GM12878 (cell line): ENCODE data around the gene DNMBP. TPM values are rescaled to one million over a fixed set of nuclear protein-coding genes. Genes with fewer than 3 reads are reported as not detected.

Experiments used
- ATAC-seq: fragments of 200-7000 bp; cut with Tn5 transposase; 3 replicates; pipeline ENCODE4 v1.9.1; 2020; ENCODE audit warnings: mild to moderate bottlenecking, moderate library complexity
- BruUV-seq: library from RNA; stranded (reverse); fragments of 400-500 nt; replicated peaks from 2 replicates; lab custom pipeline; 2021; lab: Mats Ljungman, UMichigan
- CTCF ChIA-PET: fragments of 300-600 bp; sonication (Branson Sonifier 250); formaldehyde crosslinking; extraction: SDS; loops from one replicate; lab custom pipeline; 2021; ENCODE audit warnings: inconsistent platforms; lab: Yijun Ruan, JAX
- POLR2A ChIA-PET: fragments of 350-600 bp; formaldehyde crosslinking; extraction: SDS; loops from one replicate; lab custom pipeline; 2021; ENCODE audit warnings: inconsistent platforms; lab: Charles Lee
- RAD21 ChIA-PET: fragments of 300-600 bp; sonication (Branson Sonifier 250); formaldehyde crosslinking; loops from one replicate; lab custom pipeline; 2023; ENCODE audit warnings: antibody characterized with exemption; ENCODE audit not compliant: unreplicated experiment; lab: Charles Lee
- SMC1A ChIA-PET: fragments of 300-600 bp; sonication (Branson Sonifier 250); formaldehyde crosslinking; loops from one replicate; lab custom pipeline; 2023; ENCODE audit not compliant: unreplicated experiment, uncharacterized antibody; lab: Charles Lee
- DNase-seq: peaks from one replicate; pipeline ENCODE4 v3.0.0-alpha.2; 2011; ENCODE audit warnings: low read depth, low spot score
- FAIRE-seq: peaks from 3 replicates; lab custom pipeline; 2011; peaks lifted over from hg19 to GRCh38; lab: Jason Lieb, UNC
- H2AFZ ChIP-seq: 2 replicates; pipeline ENCODE4 v1.6.0; 2011; ENCODE audit warnings: low read depth, low read length, control low read depth; ENCODE audit not compliant: control insufficient read depth
- H3K27ac ChIP-seq: 2 replicates; pipeline ENCODE4 v1.5.1; 2011; ENCODE audit warnings: control low read depth; ENCODE audit not compliant: control insufficient read depth, insufficient read depth
- H3K27me3 ChIP-seq, 2 experiments: replicated peaks in 1 of 2; 2 replicates each; pipeline versions ENCODE4 v1.6.0 to v1.6.1; 2011; ENCODE audit warnings: low read length in 1 of 2; ENCODE audit not compliant: control insufficient read depth in 2 of 2, insufficient read depth in 2 of 2
- H3K36me3 ChIP-seq, 2 experiments: 2 replicates each; pipeline ENCODE4 v1.5.1; 2011; ENCODE audit warnings: low read length in 1 of 2; ENCODE audit not compliant: control insufficient read depth in 2 of 2, insufficient read depth in 2 of 2
- H3K4me1 ChIP-seq: 2 replicates; pipeline ENCODE4 v1.6.1; 2011; ENCODE audit warnings: mild to moderate bottlenecking, low read length, moderate library complexity, mixed read lengths; ENCODE audit not compliant: control insufficient read depth, insufficient read depth
- H3K4me2 ChIP-seq: 2 replicates; pipeline ENCODE4 v1.6.0; 2011; ENCODE audit warnings: control low read depth; ENCODE audit not compliant: control insufficient read depth, insufficient read depth
- H3K4me3 ChIP-seq: fragments of 200-600 bp; sonication (generic); 2 replicates; pipeline ENCODE4 v1.5.1; 2016
- H3K79me2 ChIP-seq: 2 replicates; pipeline ENCODE4 v1.6.0; 2011; ENCODE audit warnings: low read length; ENCODE audit not compliant: control insufficient read depth, insufficient read depth
- H3K9ac ChIP-seq: 2 replicates; pipeline ENCODE4 v1.8.0; 2011; ENCODE audit warnings: low read length, control low read depth, mixed read lengths; ENCODE audit not compliant: control insufficient read depth, insufficient read depth
- H3K9me3 ChIP-seq: replicated peaks from 3 replicates; pipeline ENCODE4 v1.5.1; 2011; ENCODE audit warnings: mild to moderate bottlenecking, low read length; ENCODE audit not compliant: control insufficient read depth, insufficient read depth
- H4K20me1 ChIP-seq: 2 replicates; pipeline ENCODE4 v1.6.0; 2011; ENCODE audit not compliant: control insufficient read depth, insufficient read depth
- EGR1 ChIP-seq, 2 experiments: IDR thresholded peaks; 1 replicate in 1 of 2; 2 replicates in 1 of 2; pipeline ENCODE4 v1.6.1; 2011 to 2012; ENCODE audit warnings: low read depth in 2 of 2, low read length in 2 of 2, borderline replicate concordance in 1 of 2, mild to moderate bottlenecking in 1 of 2, moderate library complexity in 1 of 2
- HCFC1 ChIP-seq: fragments of 150-350 bp; IDR thresholded peaks from 2 replicates; pipeline ENCODE4 v1.6.1; 2014; ENCODE audit warnings: low read length
- MYB ChIP-seq: fragments of 150-350 bp; IDR thresholded peaks from 2 replicates; pipeline ENCODE4 v1.6.1; 2014; ENCODE audit warnings: mild to moderate bottlenecking, low read depth, low read length, borderline replicate concordance
- NKRF ChIP-seq: fragments of 450-650 bp; conservative IDR thresholded peaks from 2 replicates; pipeline ENCODE4 v1.6.1; 2017; ENCODE audit warnings: mild to moderate bottlenecking, moderate library complexity
- RB1 ChIP-seq: fragments of 450-650 bp; formaldehyde crosslinking; IDR thresholded peaks from 2 replicates; pipeline ENCODE4 v1.6.1; 2017; ENCODE audit warnings: mild to moderate bottlenecking, borderline replicate concordance
- RBBP5 ChIP-seq: fragments of 200-600 bp; sonication (generic); conservative IDR thresholded peaks from 2 replicates; pipeline ENCODE4 v1.6.1; 2016
- REST ChIP-seq: IDR thresholded peaks from 2 replicates; pipeline ENCODE4 v1.6.1; 2012; ENCODE audit warnings: mild to moderate bottlenecking, low read depth, low read length
- SUZ12 ChIP-seq: fragments of 200-600 bp; sonication (generic); IDR thresholded peaks from one replicate; pipeline ENCODE4 v1.6.1; 2018; ENCODE audit warnings: antibody characterized with exemption, mild to moderate bottlenecking; ENCODE audit not compliant: unreplicated experiment
- in situ Hi-C: fragments of 300-500 bp; cut with MboI; formaldehyde crosslinking; loops from 9 replicates; pipeline ENCODE4 v1.14.3; 2018; ENCODE audit warnings: mixed read lengths
- intact Hi-C: fragments of 100-400 bp; cut with micrococcal nuclease; formaldehyde crosslinking; loops from one replicate; pipeline ENCODE4 v1.14.2; 2022; ENCODE audit not compliant: unreplicated experiment
- polyA plus RNA-seq, 11 experiments: library from polyadenylated mRNA; depleted of rRNA in 4 of 11; unstranded in 6 of 11; stranded (reverse) in 5 of 11; fragments of >200 nt; fragmentation: Nextera tagmentation in 4 of 11; fragmentation: Illumina TruSeq in 1 of 11; extraction: Ambion mirVana in 4 of 11; extraction: Trizol in 1 of 11; gene quantifications; 1 replicate in 1 of 11; 2 replicates in 10 of 11; pipeline versions ENCODE4 v1.2.1 to v1.2.3, GENCODE V29; 2011 to 2016; ENCODE audit warnings: inconsistent platforms in 2 of 11, missing spikeins in 2 of 11, low read depth in 1 of 11
- total RNA-seq, 4 experiments: library from RNA; depleted of rRNA in 3 of 4; stranded (reverse); fragments of >200 nt in 3 of 4; fragmentation: Illumina TruSeq in 1 of 4; extraction: Trizol in 1 of 4; gene quantifications; 2 replicates each; pipeline versions ENCODE4 v1.2.1 to v1.2.3, GENCODE V29; 2013 to 2021
- TF ChIP-seq, protein P1 (sequence below): fragments of 450-650 bp; IDR thresholded peaks from 2 replicates; pipeline ENCODE4 v1.6.1; 2017; ENCODE audit warnings: mild to moderate bottlenecking
- TF ChIP-seq, protein P2 (sequence below): fragments of 450-650 bp; IDR thresholded peaks from 2 replicates; pipeline ENCODE4 v1.6.1; 2016; ENCODE audit warnings: mild to moderate bottlenecking

The DNMBP gene
- total and polyA plus RNA-seq, 10 of the 15 experiments (the other 5 are each of a cell fraction or from before 2014, with no cell fraction given), result 7.1 to 45.0 (median 22.0) TPM

DNA sequence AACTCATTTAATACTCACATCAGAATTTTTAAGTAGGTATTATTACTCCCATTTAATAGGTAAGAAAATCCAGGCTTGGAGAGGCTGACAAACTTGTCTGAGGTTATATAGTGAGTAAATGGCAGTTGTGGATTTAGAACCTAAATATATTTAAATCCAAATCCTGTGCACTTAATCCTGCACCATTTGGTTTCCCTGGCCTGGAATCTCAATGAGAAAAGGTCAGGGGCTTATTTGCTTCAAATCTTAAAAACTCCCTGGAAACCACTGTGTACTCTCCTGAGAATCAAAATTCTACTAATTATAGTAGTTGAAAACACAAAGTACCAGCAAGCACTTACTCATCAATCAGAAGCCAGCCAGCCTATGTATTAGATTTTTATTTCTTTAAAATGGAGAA is 97.7 kb downstream of the DNMBP start:
- TF ChIP-seq RBBP5 (no peak), HCFC1 (no peak), NKRF (no peak), EGR1 (IDR thresholded peaks at IDR 0.05; ENCODE audit: borderline replicate concordance in 1 of 2, low read depth in 2 of 2, low read length in 2 of 2) (no peak), RB1 (no peak), SUZ12 (no peak), REST (no peak), MYB (no peak)
- TF ChIP-seq, protein P1, sequence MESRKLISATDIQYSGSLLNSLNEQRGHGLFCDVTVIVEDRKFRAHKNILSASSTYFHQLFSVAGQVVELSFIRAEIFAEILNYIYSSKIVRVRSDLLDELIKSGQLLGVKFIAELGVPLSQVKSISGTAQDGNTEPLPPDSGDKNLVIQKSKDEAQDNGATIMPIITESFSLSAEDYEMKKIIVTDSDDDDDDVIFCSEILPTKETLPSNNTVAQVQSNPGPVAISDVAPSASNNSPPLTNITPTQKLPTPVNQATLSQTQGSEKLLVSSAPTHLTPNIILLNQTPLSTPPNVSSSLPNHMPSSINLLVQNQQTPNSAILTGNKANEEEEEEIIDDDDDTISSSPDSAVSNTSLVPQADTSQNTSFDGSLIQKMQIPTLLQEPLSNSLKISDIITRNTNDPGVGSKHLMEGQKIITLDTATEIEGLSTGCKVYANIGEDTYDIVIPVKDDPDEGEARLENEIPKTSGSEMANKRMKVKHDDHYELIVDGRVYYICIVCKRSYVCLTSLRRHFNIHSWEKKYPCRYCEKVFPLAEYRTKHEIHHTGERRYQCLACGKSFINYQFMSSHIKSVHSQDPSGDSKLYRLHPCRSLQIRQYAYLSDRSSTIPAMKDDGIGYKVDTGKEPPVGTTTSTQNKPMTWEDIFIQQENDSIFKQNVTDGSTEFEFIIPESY, result no peak
- TF ChIP-seq, protein P2, sequence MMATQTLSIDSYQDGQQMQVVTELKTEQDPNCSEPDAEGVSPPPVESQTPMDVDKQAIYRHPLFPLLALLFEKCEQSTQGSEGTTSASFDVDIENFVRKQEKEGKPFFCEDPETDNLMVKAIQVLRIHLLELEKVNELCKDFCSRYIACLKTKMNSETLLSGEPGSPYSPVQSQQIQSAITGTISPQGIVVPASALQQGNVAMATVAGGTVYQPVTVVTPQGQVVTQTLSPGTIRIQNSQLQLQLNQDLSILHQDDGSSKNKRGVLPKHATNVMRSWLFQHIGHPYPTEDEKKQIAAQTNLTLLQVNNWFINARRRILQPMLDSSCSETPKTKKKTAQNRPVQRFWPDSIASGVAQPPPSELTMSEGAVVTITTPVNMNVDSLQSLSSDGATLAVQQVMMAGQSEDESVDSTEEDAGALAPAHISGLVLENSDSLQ, result no peak
- no peak for DNase-seq
- ATAC-seq, result no peak
- Histone ChIP-seq H3K36me3 (peaks cover 4 to 26% of the 10 kb centered on the region in 2 experiments), H3K9me3 (no peaks in the 10 kb centered on the region), H3K4me1 (no peaks in the 10 kb centered on the region), H3K9ac (no peak overlapping the region), H2AFZ (no peak overlapping the region), H3K4me3 (no peak overlapping the region), H4K20me1 (0 out of 2 replicates have a peak, but pooled peaks cover 3% of the 10 kb centered on the region), H3K4me2 (no peak overlapping the region), H3K27ac (no peak overlapping the region; the same call in 1 of the 2 replicates), H3K27me3 (no peaks in the 10 kb centered on the region), H3K79me2 (peaks cover 3% of the 10 kb centered on the region)
- no peak for FAIRE-seq
- RAD21 ChIA-PET, result interaction anchor here (0.9 kb wide), 1 partner anchor 66 kb away, joined by 3 read pairs; no protein-coding TSS in a partner anchor
- intact Hi-C loops (no loop called here), in situ Hi-C loops (no loop called here)
- POLR2A ChIA-PET, result no interaction called here
- SMC1A ChIA-PET, result interaction anchor here (1.0 kb wide), 1 partner anchor 15 kb away, joined by 3 read pairs; no protein-coding TSS in a partner anchor
- CTCF ChIA-PET, result no interaction called here
- BruUV-seq, result no TSS peak
